Neural crest cell (in vitro differentiated cells): Measurements from ENCODE around the gene CBX8. TPM values are rescaled to one million over a fixed set of nuclear protein-coding genes. Genes with fewer than 3 reads are reported as not detected.

Source experiments
- DNase-seq: peaks from one replicate; pipeline ENCODE4 v3.0.0; 2021; ENCODE audit warnings: low read depth, mixed read lengths, low spot score
- H3K27ac Mint-ChIP-seq: one replicate; pipeline ENCODE4 v1.8.0; 2021; ENCODE audit warnings: mild to moderate bottlenecking, mixed read lengths; ENCODE audit not compliant: unreplicated experiment
- H3K27me3 Mint-ChIP-seq: 2 replicates; pipeline ENCODE4 v1.8.0; 2021; ENCODE audit warnings: low read depth, mild to moderate bottlenecking, mixed read lengths
- H3K36me3 Mint-ChIP-seq: 2 replicates; pipeline ENCODE4 v1.8.0; 2021; ENCODE audit warnings: low read depth, mild to moderate bottlenecking, mixed read lengths
- H3K4me1 Mint-ChIP-seq: 2 replicates; pipeline ENCODE4 v1.8.0; 2021; ENCODE audit warnings: mixed read lengths
- H3K4me3 Mint-ChIP-seq: one replicate; pipeline ENCODE4 v1.8.0; 2021; ENCODE audit warnings: mild to moderate bottlenecking, mixed read lengths
- H3K9me3 Mint-ChIP-seq: 2 replicates; pipeline ENCODE4 v1.8.0; 2021; ENCODE audit warnings: mixed read lengths
- CTCF ChIP-seq: fragments of 200-600 bp; sonication (generic); conservative IDR thresholded peaks from 2 replicates; pipeline ENCODE4 v1.5.0; 2021; ENCODE audit warnings: antibody characterized with exemption, mild to moderate bottlenecking
- total RNA-seq: library from RNA; stranded (reverse); gene quantifications from 2 replicates; pipeline ENCODE4 v1.2.1, GENCODE V29; 2021

CBX8 gene
- total RNA-seq, 1 donor from 2014 or later: 19.2 TPM

- no peaks in the 10 kb centered on the region for H3K9me3 Mint-ChIP-seq
- H3K27me3 Mint-ChIP-seq: peaks cover 45% of the 10 kb centered on the region
- peak overlapping the region; percentile 41 for H3K4me3 Mint-ChIP-seq
- H3K36me3 Mint-ChIP-seq: no peaks in the 10 kb centered on the region
- peaks cover 28% of the 10 kb centered on the region for H3K4me1 Mint-ChIP-seq
- no peak for DNase-seq
- H3K27ac Mint-ChIP-seq: no peak overlapping the region
- TF ChIP-seq CTCF: no peak
These were observed 53.9 kb downstream of the CBX8 start for GRCh38 chr17:79742951-79743476.

- no peaks in the 10 kb centered on the region for H3K36me3 Mint-ChIP-seq
- TF ChIP-seq CTCF: no peak
- peaks cover 41% of the 10 kb centered on the region for H3K27me3 Mint-ChIP-seq
- no peak overlapping the region for H3K27ac Mint-ChIP-seq
- DNase-seq: no peak
- no peak overlapping the region for H3K4me3 Mint-ChIP-seq
- H3K9me3 Mint-ChIP-seq: no peaks in the 10 kb centered on the region
- peaks cover 25% of the 10 kb centered on the region for H3K4me1 Mint-ChIP-seq
These were observed 54.3 kb downstream of the CBX8 start for GRCh38 chr17:79742589-79742918.

Other genes starting within 250 kb of the CBX8 start
- 0.19 and 0.50 TPM in 2 replicates for gene RBFOX3, start 186.0 kb downstream of the CBX8 start, total RNA-seq
- gene ENPP7, start 66.1 kb downstream of the CBX8 start, total RNA-seq: not detected in 2 replicates
- 95.4 and 101 TPM in 2 replicates for gene CBX2, start 18.9 kb downstream of the CBX8 start, total RNA-seq
- gene CBX4, start 42.4 kb upstream of the CBX8 start, total RNA-seq: 19.1 and 21.0 TPM in 2 replicates
- 96.2 and 96.5 TPM in 2 replicates for gene TBC1D16, start 238.8 kb upstream of the CBX8 start, total RNA-seq
- gene CCDC40, start 239.6 kb upstream of the CBX8 start, total RNA-seq: 22.7 and 23.8 TPM in 2 replicates